ENCODE results near the gene NCOA1. TPM values are rescaled to one million over a fixed set of nuclear protein-coding genes. Genes with fewer than 3 reads are reported as not detected.

Gene NCOA1
- total and polyA plus RNA-seq, 2 of the 4 experiments (the other 2 are of a cell fraction) = 6.7 to 11.3 TPM

DNA sequence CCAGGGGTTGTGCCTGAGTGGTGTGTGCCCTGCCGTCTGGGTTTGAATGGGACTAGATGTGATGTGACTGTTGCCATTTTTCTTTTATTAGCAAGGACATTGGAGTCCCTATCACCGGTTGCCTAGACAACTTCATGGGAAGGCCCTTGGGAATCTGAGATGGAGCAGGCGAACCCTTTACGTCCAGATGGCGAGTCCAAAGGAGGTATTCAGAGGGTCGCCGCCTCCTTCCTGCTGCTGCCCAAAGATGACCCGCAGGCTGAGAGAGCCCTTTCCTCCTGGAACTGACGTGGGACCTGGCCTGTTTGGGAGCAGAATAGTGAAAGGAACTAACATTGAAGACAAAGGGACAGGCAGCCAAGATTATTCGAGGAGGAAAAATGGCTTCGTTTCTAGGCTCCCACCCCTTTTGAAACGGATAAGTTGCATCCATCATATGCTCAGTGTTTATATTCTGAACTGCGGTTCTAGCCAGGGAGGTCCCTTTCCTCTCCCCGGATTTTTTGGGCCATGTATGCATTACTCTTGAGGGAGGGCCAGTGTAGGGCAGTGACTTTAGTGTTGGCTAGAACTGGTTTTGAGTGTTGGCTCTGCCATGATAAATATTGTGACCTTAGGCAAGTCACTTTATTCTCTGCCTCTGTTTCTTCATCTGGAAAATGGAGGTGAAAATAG is 302.8 kb downstream of the NCOA1 start:
- Histone ChIP-seq H2BK20ac (ENCODE audit: low read depth, low read length) (no peak overlapping the region), H3K79me1 (ENCODE audit: low read depth in 1 of 2, low read length in 2 of 2) (peaks cover 31 to 49% of the 10 kb centered on the region in 2 experiments), H2BK15ac (ENCODE audit: low read depth, low read length) (no peak overlapping the region), H3K9me3 (ENCODE audit: control insufficient read depth, insufficient read depth, low read length) (no peaks in the 10 kb centered on the region), H3K18ac (ENCODE audit: low read depth, low read length) (peak overlapping the region; percentile 44), H3K9me1 (ENCODE audit: insufficient read depth, low read length) (peaks cover 9% of the 10 kb centered on the region), H2BK120ac (ENCODE audit: low read depth, low read length) (peak overlapping the region; percentile 64), H2AK9ac (replicated peaks; ENCODE audit: low read depth, low read length, poor library complexity) (peak overlapping the region; percentile 93), H3K4me1 (ENCODE audit: control insufficient read depth, insufficient read depth, low read length) (peaks cover 2% of the 10 kb centered on the region), H3K4me3 (ENCODE audit: insufficient read depth, low read depth, low read length) (peak overlapping the region; percentile 75), H4K20me1 (ENCODE audit: insufficient read depth, low read length) (no peaks in the 10 kb centered on the region), H3K9ac (ENCODE audit: low read depth, low read length) (peak overlapping the region; percentile 52), H4K8ac (ENCODE audit: low read depth in 2 of 2, low read length in 2 of 2) (peak overlapping the region; percentile 30 to 81), H3K56ac (ENCODE audit: extremely low read depth, insufficient read depth, low read length) (peak overlapping the region; percentile 63), H2BK5ac (ENCODE audit: low read depth, low read length, poor library complexity, severe bottlenecking) (peak overlapping the region; percentile 54), H3K14ac (replicated peaks; ENCODE audit: low read depth, low read length) (peak overlapping the region; percentile 94), H3K4me2 (ENCODE audit: low read depth, low read length) (peak overlapping the region; percentile 95), H3K36me3 (ENCODE audit: control insufficient read depth, insufficient read depth, low read length) (peaks cover 3% of the 10 kb centered on the region; the same call in 1 of the 2 replicates), H3K23ac (ENCODE audit: low read depth, low read length) (peak overlapping the region; percentile 87), H3K27me3 (ENCODE audit: control insufficient read depth, insufficient read depth, low read length) (no peaks in the 10 kb centered on the region), H3K4ac (ENCODE audit: low read depth, low read length) (peak overlapping the region; percentile 86), H3K27ac (ENCODE audit: insufficient read depth, low read length) (peak overlapping the region; percentile 67), H2AFZ (replicated peaks; ENCODE audit: low read length, poor library complexity) (peak overlapping the region; percentile 100), H4K5ac (ENCODE audit: low read depth, low read length) (peak overlapping the region; percentile 27; the same call in 1 of the 2 replicates), H4K91ac (ENCODE audit: insufficient read depth, low read depth, low read length) (peak overlapping the region; percentile 81), H2AK5ac (ENCODE audit: low read depth, low read length) (peak overlapping the region; percentile 77)
- ChIA-PET CTCF (no interaction called here), POLR2A (ENCODE audit: unreplicated experiment) (no interaction called here)
- dilution Hi-C loops (cut with HindIII; ENCODE audit: low sequenced_read_pairs, unreplicated experiment) (no loop called here), intact Hi-C loops (cut with micrococcal nuclease) (loop anchor here (5.0 kb wide), 1 partner anchor 302 kb away; the partner anchor contains the start of gene NCOA1), in situ Hi-C loops (cut with MboI; ENCODE audit: low sequenced_read_pairs) (no loop called here)
- WGBS, 2 experiments (ENCODE audit: extremely low coverage in 2 of 2, insufficient read length in 1 of 2) = 0% methylated on average over 5 of the region's 14 CpGs; no CpG with 5 or more reads in 1 of the 2 experiments
- TF ChIP-seq ELK1 (IDR thresholded peaks at IDR 0.05; ENCODE audit: borderline replicate concordance, low read depth, low read length) (no peak), MAZ (IDR thresholded peaks at IDR 0.05; ENCODE audit: borderline replicate concordance, low read depth, low read length) (no peak), RFX5 (IDR thresholded peaks at IDR 0.05; ENCODE audit: low read depth, low read length) (no peak), CEBPB (IDR thresholded peaks at IDR 0.05; ENCODE audit: low read depth, low read length) (no peak), BHLHE40 (IDR thresholded peaks at IDR 0.05; ENCODE audit: low read depth, low read length) (no peak), NFE2L2 (IDR thresholded peaks at IDR 0.05; ENCODE audit: low read depth, low read length) (no peak), RCOR1 (IDR thresholded peaks at IDR 0.05; ENCODE audit: insufficient replicate concordance, low read length) (no peak), POLR2A (IDR thresholded peaks at IDR 0.05; ENCODE audit: low read depth, low read length) (no peak), MXI1 (IDR thresholded peaks at IDR 0.05; ENCODE audit: borderline replicate concordance, low read depth, low read length) (no peak), CHD1 (IDR thresholded peaks at IDR 0.05; ENCODE audit: low read depth, low read length) (no peak), SMC3 (IDR thresholded peaks at IDR 0.05; ENCODE audit: low read depth, low read length) (no peak), MAFK (IDR thresholded peaks at IDR 0.05; ENCODE audit: low read depth, low read length) (no peak), RAD21 (IDR thresholded peaks at IDR 0.05; ENCODE audit: low read length) (no peak)
- TF ChIP-seq, protein P1, sequence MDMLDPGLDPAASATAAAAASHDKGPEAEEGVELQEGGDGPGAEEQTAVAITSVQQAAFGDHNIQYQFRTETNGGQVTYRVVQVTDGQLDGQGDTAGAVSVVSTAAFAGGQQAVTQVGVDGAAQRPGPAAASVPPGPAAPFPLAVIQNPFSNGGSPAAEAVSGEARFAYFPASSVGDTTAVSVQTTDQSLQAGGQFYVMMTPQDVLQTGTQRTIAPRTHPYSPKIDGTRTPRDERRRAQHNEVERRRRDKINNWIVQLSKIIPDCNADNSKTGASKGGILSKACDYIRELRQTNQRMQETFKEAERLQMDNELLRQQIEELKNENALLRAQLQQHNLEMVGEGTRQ (IDR thresholded peaks at IDR 0.05; ENCODE audit: low read depth, low read length) = no peak
- TF ChIP-seq, protein P2, sequence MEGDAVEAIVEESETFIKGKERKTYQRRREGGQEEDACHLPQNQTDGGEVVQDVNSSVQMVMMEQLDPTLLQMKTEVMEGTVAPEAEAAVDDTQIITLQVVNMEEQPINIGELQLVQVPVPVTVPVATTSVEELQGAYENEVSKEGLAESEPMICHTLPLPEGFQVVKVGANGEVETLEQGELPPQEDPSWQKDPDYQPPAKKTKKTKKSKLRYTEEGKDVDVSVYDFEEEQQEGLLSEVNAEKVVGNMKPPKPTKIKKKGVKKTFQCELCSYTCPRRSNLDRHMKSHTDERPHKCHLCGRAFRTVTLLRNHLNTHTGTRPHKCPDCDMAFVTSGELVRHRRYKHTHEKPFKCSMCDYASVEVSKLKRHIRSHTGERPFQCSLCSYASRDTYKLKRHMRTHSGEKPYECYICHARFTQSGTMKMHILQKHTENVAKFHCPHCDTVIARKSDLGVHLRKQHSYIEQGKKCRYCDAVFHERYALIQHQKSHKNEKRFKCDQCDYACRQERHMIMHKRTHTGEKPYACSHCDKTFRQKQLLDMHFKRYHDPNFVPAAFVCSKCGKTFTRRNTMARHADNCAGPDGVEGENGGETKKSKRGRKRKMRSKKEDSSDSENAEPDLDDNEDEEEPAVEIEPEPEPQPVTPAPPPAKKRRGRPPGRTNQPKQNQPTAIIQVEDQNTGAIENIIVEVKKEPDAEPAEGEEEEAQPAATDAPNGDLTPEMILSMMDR (conservative IDR thresholded peaks at IDR 0.05; ENCODE audit: low read depth, low read length) = no peak
- DNase-seq (peak; percentile 35), ATAC-seq (ENCODE audit: low read depth) (peak; percentile 8)
- TSS peak; percentile 72 for BruUV-seq (replicated peaks)

All from IMR-90 (cell line).